GM18867 (cell line): Measurements from ENCODE around the gene DNAJC5.
"Not testable (repeated sequence)": the region's sequence is repeated elsewhere in the genome, so short reads cannot be mapped to it uniquely, and the experiment has no call there.

Experiments used
- ATAC-seq: cut with Tn5 transposase; IDR thresholded peaks from one replicate; pipeline ENCODE4 v1.9.1; 2021; ENCODE audit warnings: mild to moderate bottlenecking, moderate library complexity; ENCODE audit not compliant: unreplicated experiment

The DNAJC5 gene

GRCh38 chr20:63903796-63904561 lies 9.1 kb downstream of the DNAJC5 start:
- ATAC-seq: no peak

- ATAC-seq: no peak
Measured at GRCh38 chr20:63908008-63908682, 13.2 kb downstream of the DNAJC5 start.

- ATAC-seq: no peak
Measured at GRCh38 chr20:63911176-63911575, 16.2 kb downstream of the DNAJC5 start.

GRCh38 chr20:63913768-63914167 lies 18.8 kb downstream of the DNAJC5 start:
- no peak for ATAC-seq

GRCh38 chr20:63915471-63915870 lies 20.5 kb downstream of the DNAJC5 start:
- no peak for ATAC-seq

GRCh38 chr20:63916371-63916939 lies 21.5 kb downstream of the DNAJC5 start:
- ATAC-seq: not testable (repeated sequence)

- no peak for ATAC-seq
Measured at GRCh38 chr20:63917811-63918210, 22.9 kb downstream of the DNAJC5 start.

- no peak for ATAC-seq
Measured at GRCh38 chr20:63919130-63919529, 24.2 kb downstream of the DNAJC5 start.

- no peak for ATAC-seq
Measured at GRCh38 chr20:63920226-63920625, 25.3 kb downstream of the DNAJC5 start.

GRCh38 chr20:63923651-63924050 lies 28.7 kb downstream of the DNAJC5 start:
- no peak for ATAC-seq

GRCh38 chr20:63924241-63924640 lies 29.3 kb downstream of the DNAJC5 start:
- ATAC-seq: no peak

GRCh38 chr20:63926298-63926697 lies 31.4 kb downstream of the DNAJC5 start:
- no peak for ATAC-seq

- no peak for ATAC-seq
Measured at GRCh38 chr20:63929071-63929470, 34.1 kb downstream of the DNAJC5 start.

- ATAC-seq: not testable (repeated sequence)
Measured at GRCh38 chr20:63929473-63929883, 34.6 kb downstream of the DNAJC5 start.

- ATAC-seq: no peak
Measured at GRCh38 chr20:63930971-63931553, 36.1 kb downstream of the DNAJC5 start.

GRCh38 chr20:63931735-63932134 lies 36.8 kb downstream of the DNAJC5 start:
- no peak for ATAC-seq

- ATAC-seq: no peak
Measured at GRCh38 chr20:63932606-63933160, 37.8 kb downstream of the DNAJC5 start.

- ATAC-seq: no peak
Measured at GRCh38 chr20:63933646-63934045, 38.7 kb downstream of the DNAJC5 start.

- ATAC-seq: no peak
Measured at GRCh38 chr20:63934271-63935068, 39.5 kb downstream of the DNAJC5 start.

- ATAC-seq: no peak
Measured at GRCh38 chr20:63935447-63935846, 40.5 kb downstream of the DNAJC5 start.

GRCh38 chr20:63937596-63937995 lies 42.7 kb downstream of the DNAJC5 start:
- ATAC-seq: no peak
